Measurements from ENCODE around the gene CMTM7.
A peak's percentile ranks its signal among the peaks of the same experiment; 100 is the strongest.
"Not testable (repeated sequence)": the region's sequence is repeated elsewhere in the genome, so short reads cannot be mapped to it uniquely, and the experiment has no call there.

The CMTM7 gene

DNA sequence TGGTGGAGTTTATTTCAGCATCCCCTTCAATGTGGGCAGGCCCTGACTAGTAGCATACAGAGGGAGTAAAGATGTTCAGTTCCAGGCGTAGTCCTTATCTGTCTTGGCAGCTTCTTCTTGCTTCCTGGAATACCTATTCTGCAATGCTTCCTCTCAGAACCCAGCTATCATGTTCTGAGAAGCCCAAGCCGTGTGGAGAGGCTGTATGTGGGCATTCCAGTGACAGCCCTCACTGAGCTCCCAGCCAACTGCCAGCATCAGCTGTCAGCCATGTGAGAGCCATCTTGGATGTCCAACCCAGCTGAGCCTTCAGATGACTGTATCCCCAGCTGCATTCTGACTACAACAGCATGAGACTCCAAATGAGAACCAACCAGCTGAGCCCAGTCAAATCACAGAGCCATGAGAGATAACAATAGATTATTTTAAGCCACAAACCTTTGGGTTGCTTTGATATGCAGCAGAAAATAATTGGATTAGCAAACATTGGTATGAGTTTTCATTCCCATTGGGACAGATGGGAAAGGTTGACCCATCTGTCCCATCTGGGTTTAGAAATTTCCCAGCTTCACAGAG, 8.4 kb upstream of the CMTM7 start:
- FAIRE-seq = no peak

- no peak for FAIRE-seq
Measured at GRCh38 chr3:32384938-32385337, 6.7 kb upstream of the CMTM7 start.

- FAIRE-seq = no peak
Measured at GRCh38 chr3:32387512-32387911, 4.1 kb upstream of the CMTM7 start.

- FAIRE-seq = not testable (repeated sequence)
Measured at GRCh38 chr3:32389577-32389976, 2.1 kb upstream of the CMTM7 start.

DNA sequence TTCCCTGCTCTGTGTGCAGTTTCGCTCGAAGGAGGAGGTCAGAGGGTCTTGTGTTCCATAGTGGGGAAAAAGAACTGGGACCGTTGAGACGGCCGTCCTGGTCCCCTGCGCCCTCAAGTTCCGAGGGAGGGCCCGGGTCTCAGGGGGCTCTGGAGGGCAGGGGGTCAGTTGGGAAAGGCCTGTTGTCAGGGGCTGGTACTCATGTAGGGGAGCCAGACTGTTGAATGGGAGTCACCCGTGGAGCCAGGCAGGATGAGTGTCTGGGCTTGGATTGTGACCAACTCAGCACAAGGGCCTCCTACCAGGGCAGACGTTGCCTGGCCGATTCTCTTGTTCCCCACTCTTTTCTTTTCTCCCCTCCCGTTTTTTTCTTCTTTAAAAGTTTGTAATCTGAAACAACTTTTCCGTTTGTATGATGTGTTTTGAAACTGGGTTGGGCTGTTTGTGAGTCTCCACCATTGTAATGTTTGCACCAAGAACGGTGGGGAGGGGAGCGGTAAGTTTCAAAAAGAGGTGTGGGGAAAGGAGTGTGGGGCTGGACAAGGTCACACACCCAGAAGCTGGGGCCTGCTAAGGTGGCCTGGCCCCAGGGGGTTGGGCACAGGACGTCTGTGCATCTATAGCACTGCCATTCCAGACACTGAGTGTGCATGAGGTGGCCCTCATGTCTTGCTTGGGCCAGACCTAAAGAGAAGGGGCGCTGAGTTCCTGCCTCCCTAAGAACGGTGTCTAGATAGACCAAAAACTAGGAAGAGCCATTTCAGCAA, 1.1 kb downstream of the CMTM7 start:
- FAIRE-seq = no peak

GRCh38 chr3:32395496-32395895, 3.8 kb downstream of the CMTM7 start:
- FAIRE-seq = no peak

- no peak for FAIRE-seq
Measured at GRCh38 chr3:32397941-32398340, 6.3 kb downstream of the CMTM7 start.

DNA sequence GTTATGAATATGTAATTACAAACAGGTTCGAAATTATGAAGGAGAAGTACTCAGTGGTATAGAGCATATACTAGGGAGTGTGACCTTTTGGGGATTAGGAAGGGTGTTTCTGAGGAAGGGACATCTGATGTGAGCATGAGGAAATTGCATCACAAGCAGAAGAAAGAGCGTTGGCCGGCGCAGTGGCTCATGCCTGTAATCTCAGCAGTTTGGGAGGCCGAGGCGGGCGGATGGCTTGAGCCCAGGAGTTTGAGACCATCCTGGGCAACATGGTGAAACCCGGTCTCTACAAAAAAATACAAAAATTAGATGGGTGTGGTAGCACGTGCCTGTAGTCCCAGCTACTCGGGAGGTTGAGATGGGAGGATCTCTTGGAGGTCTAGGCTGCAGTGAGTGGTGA, 6.9 kb downstream of the CMTM7 start:
- no peak for FAIRE-seq

- FAIRE-seq = peak; percentile 91
Measured at GRCh38 chr3:32399030-32399620, 7.5 kb downstream of the CMTM7 start.

DNA sequence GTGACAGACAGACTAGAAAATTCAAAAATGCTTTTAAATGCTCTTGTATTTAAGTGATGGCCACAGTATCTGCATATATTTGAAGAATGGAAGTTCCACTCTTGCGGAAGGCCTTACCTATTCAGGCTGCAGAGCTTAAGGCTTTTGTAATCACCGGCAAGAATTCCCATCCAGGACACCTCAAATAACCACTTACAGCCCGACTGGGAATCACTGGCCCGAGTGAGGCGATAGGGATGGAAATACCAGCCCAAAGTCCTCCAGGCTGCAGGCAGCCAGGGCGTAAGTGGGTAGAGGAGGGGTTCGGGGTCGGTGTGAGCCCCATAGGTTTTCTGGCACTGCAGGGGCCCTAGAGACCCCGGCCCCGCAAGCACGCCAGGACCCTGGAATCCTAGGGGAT, 9.5 kb downstream of the CMTM7 start:
- no peak for FAIRE-seq

- no peak for FAIRE-seq
Measured at GRCh38 chr3:32401556-32402081, 10.0 kb downstream of the CMTM7 start.

GRCh38 chr3:32403663-32404062, 12.0 kb downstream of the CMTM7 start:
- no peak for FAIRE-seq

- FAIRE-seq = no peak
Measured at GRCh38 chr3:32404714-32405113, 13.1 kb downstream of the CMTM7 start.

DNA sequence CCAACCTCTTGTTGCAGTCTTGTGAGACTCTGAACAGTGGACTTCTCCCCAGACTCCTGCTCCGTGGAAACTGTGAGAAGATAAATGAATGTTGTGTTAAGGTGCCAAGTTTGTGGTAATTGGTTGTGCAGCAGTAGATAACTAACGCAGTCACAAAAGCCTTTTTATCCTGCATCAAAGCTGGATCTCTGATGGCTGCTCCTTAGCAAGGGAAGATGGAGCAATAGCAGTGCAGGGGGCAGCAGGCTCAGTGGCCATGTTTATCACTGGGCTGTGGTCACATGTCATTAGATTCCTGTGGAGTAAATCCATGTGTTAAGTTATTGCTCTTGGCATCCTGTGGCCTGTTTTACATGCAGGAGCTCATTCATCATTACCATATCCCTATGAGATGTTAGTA, 13.5 kb downstream of the CMTM7 start:
- no peak for FAIRE-seq

DNA sequence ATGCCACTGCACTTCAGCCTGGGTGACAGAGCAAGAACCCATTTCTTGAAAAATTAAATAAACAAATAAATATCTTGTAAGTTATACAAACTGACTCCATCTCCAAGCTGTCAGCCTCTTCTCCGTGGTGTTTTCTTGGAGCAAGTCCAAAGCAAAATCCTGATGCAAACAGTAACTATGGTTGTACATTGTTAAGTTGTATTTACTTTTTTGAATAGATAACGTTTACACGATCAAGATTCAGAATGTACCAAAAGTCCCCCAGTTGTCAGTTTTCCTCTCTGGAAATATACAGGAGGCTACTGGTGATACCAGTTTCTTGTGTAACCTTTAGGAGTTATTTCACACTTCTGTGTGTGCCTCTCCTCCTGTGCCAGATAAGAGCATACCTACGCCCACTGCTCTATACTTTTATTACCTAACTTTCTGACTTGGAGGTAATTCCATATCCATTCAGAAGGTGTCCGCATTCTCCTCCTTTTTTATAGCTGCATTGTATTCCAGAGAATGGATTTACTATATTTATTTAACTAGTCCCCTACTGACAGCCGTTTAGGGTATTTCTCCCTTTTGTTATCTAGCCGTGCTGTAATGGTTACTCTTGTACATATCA, 14.2 kb downstream of the CMTM7 start:
- no peak for FAIRE-seq

- no peak for FAIRE-seq
Measured at GRCh38 chr3:32406486-32407408, 15.1 kb downstream of the CMTM7 start.

- no peak for FAIRE-seq
Measured at GRCh38 chr3:32410367-32411246, 19.0 kb downstream of the CMTM7 start.

DNA sequence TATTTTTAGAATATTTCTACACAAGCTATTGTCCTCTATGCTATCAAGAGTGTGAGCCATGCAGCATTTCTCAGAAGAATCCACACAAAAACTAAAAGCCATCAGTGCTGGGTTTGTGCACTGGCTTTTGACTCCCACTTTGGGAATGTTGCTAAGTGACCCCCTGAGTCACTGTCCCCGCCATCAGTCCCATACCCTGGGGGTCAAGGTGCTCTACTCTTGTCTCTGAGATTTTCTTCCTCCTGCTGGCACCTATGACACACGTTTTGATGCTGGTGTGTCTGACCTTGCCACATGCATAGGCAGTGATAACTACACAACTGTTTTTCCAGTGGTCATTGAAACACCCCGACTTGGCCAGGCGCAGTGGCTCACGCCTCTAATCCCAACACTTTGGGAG, 19.8 kb downstream of the CMTM7 start:
- FAIRE-seq = no peak

DNA sequence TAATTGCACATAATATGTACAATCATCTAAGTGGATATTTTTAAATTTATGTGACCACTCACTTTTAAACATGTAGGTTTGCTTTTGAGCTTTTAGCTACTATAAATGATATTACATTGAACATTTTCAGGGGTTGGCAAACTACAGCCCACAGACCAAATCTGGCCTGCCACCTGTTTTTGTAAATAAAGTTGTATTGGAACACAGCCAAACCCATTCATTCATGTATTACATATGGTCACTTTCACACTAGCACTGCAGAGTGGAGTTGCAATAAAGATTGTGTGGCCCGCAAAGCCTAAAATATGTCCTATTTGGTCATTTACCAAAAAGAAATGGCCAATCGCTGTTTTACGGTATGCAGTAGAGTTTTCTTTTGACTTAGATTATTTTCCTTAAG, 21.2 kb downstream of the CMTM7 start:
- no peak for FAIRE-seq

GRCh38 chr3:32413845-32414521, 22.3 kb downstream of the CMTM7 start:
- FAIRE-seq = no peak

All from G401.6 (cell line).